ENCODE measurements around the gene RGL1.

The RGL1 gene

DNA sequence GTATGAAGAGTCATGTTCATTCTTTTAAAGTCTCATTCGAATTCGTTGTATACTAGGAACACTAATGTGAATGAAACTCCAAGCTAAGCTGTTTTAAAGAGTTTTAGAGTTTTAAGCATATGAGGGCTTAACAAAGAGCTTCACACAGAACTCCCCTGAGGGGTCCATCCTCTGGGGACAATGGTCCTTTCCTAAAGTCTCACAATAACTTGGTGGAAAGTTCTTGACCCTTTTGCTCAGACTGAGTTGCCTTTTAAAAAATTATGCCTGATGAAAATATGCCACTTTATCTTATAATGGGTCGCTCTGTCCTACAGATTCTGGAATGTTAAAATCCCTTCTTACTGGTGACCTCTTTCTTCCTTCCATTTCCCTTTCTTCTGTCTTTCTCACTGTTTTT is 64.3 kb downstream of the RGL1 start:
- in situ Hi-C loops (cut with MboI; ENCODE audit: low pct_unique_long_range_greater_than_20kb, low sequenced_read_pairs, unreplicated experiment) = no loop called here
- DNase-seq (ENCODE audit: low spot score) = no peak

DNA sequence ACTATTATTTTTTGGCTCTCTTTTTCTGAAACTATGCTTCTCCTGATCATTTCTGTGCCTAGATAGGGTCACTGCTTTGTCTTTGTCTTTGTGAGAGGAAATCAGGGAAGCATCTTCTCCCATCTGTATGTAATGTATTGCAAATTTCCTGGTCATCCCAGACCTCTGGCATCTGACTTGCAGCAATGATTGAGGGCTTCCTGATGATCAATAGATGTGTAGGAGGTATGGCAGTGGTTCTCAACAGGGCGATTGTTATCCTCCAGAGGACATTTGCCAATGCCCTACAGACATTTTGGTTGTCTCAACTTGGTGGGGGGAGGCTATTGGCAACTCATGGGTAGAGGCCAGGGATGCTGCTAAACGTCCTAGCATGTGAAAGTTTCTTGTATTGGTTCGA is 64.7 kb downstream of the RGL1 start:
- TF ChIP-seq, protein P1, sequence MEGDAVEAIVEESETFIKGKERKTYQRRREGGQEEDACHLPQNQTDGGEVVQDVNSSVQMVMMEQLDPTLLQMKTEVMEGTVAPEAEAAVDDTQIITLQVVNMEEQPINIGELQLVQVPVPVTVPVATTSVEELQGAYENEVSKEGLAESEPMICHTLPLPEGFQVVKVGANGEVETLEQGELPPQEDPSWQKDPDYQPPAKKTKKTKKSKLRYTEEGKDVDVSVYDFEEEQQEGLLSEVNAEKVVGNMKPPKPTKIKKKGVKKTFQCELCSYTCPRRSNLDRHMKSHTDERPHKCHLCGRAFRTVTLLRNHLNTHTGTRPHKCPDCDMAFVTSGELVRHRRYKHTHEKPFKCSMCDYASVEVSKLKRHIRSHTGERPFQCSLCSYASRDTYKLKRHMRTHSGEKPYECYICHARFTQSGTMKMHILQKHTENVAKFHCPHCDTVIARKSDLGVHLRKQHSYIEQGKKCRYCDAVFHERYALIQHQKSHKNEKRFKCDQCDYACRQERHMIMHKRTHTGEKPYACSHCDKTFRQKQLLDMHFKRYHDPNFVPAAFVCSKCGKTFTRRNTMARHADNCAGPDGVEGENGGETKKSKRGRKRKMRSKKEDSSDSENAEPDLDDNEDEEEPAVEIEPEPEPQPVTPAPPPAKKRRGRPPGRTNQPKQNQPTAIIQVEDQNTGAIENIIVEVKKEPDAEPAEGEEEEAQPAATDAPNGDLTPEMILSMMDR (IDR thresholded peaks at IDR 0.05; ENCODE audit: extremely low read depth, insufficient read depth, missing control alignments) = no peak
- no peak for DNase-seq (ENCODE audit: low spot score)
- in situ Hi-C loops (cut with MboI; ENCODE audit: low pct_unique_long_range_greater_than_20kb, low sequenced_read_pairs, unreplicated experiment) = no loop called here

More for the DNA sequence above, 64.3 kb downstream of the RGL1 start:
- TF ChIP-seq, protein P1 (IDR thresholded peaks at IDR 0.05; ENCODE audit: extremely low read depth, insufficient read depth, missing control alignments) = no peak

DNA sequence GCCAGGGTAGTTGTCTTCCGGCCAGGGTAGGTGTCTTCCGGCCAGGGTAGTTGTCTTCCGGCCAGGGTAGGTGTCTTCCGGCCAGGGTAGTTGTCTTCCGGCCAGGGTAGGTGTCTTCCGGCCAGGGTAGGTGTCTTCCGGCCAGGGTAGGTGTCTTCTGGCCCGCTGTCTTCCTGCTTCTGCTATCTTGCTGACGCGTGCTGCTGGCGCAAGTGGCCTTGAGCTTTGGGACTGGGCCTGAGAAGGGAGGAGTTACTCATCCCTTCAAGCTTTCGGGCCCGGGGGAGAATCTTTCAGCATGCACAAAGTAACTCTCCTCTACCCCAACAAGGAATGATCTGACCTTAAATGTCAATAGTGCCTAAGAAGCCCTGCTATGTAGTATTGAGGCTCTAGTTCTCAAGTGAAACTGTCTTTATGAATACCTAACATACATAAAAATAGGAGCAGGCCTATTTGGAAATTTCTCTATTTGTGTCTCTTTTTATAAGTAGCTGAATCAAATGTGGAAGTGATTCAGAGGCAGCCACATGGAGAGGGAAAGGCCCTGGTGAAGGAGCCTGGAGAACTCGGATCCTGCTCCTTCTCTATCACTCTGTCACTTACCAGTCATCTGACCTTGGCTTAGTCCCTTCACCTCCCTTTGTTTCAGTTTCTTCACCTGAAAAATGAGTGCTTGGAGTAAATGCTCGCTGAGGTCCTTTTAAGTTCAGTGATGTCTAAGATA is 65.6 kb downstream of the RGL1 start:
- DNase-seq (ENCODE audit: low spot score) = no peak
- in situ Hi-C loops (cut with MboI; ENCODE audit: low pct_unique_long_range_greater_than_20kb, low sequenced_read_pairs, unreplicated experiment) = no loop called here
- TF ChIP-seq, protein P1 (IDR thresholded peaks at IDR 0.05; ENCODE audit: extremely low read depth, insufficient read depth, missing control alignments) = no peak

GRCh38 chr1:183871142-183871541 is 66.2 kb downstream of the RGL1 start:
- no peak for DNase-seq (ENCODE audit: low spot score)
- in situ Hi-C loops (cut with MboI; ENCODE audit: low pct_unique_long_range_greater_than_20kb, low sequenced_read_pairs, unreplicated experiment) = no loop called here
- TF ChIP-seq, protein P1 (IDR thresholded peaks at IDR 0.05; ENCODE audit: extremely low read depth, insufficient read depth, missing control alignments) = no peak

GRCh38 chr1:183871601-183872000 is 66.7 kb downstream of the RGL1 start:
- TF ChIP-seq, protein P1 (IDR thresholded peaks at IDR 0.05; ENCODE audit: extremely low read depth, insufficient read depth, missing control alignments) = no peak
- no peak for DNase-seq (ENCODE audit: low spot score)
- in situ Hi-C loops (cut with MboI; ENCODE audit: low pct_unique_long_range_greater_than_20kb, low sequenced_read_pairs, unreplicated experiment) = no loop called here

GRCh38 chr1:183872403-183872802 is 67.5 kb downstream of the RGL1 start:
- DNase-seq (ENCODE audit: low spot score) = no peak

More at GRCh38 chr1:183872403-183872802, 67.5 kb downstream of the RGL1 start:
- TF ChIP-seq, protein P1 (IDR thresholded peaks at IDR 0.05; ENCODE audit: extremely low read depth, insufficient read depth, missing control alignments) = no peak
- in situ Hi-C loops (cut with MboI; ENCODE audit: low pct_unique_long_range_greater_than_20kb, low sequenced_read_pairs, unreplicated experiment) = no loop called here
